Stimulated activated naive CD4-positive, alpha-beta T cell treated with Interleukin-2 at 50 U/mL for 16 hours (primary cell): ENCODE results near the gene ICE2.
"Not testable (repeated sequence)": the region's sequence is repeated elsewhere in the genome, so short reads cannot be mapped to it uniquely, and the experiment has no call there.

Experiments used
- DNase-seq: peaks from one replicate; lab custom pipeline; 2025; lab: John Stamatoyannopoulos, UW

Gene ICE2

GRCh38 chr15:60410350-60410749 is 68.6 kb downstream of the ICE2 start:
- not testable (repeated sequence) for DNase-seq

- DNase-seq: no peak
Measured at GRCh38 chr15:60408463-60408981, 70.4 kb downstream of the ICE2 start.

GRCh38 chr15:60407415-60407805 is 71.5 kb downstream of the ICE2 start:
- no peak for DNase-seq

GRCh38 chr15:60406513-60407414 is 72.2 kb downstream of the ICE2 start:
- DNase-seq: no peak

- no peak for DNase-seq
Measured at GRCh38 chr15:60405399-60405798, 73.5 kb downstream of the ICE2 start.

- not testable (repeated sequence) for DNase-seq
Measured at GRCh38 chr15:60404351-60404750, 74.6 kb downstream of the ICE2 start.

- DNase-seq: no peak
Measured at GRCh38 chr15:60400944-60401343, 78.0 kb downstream of the ICE2 start.

GRCh38 chr15:60399931-60400330 is 79.0 kb downstream of the ICE2 start:
- DNase-seq: no peak

- no peak for DNase-seq
Measured at GRCh38 chr15:60399246-60399915, 79.6 kb downstream of the ICE2 start.

- peak; percentile 83 for DNase-seq
Measured at GRCh38 chr15:60397772-60398445, 81.0 kb downstream of the ICE2 start, which contains the start of gene ANXA2. Gene ANXA2 (minus strand): TSS chr15:60397986. CDS start chr15:60386075, 11,911 bp downstream.

- DNase-seq: peak; percentile 47
Measured at GRCh38 chr15:60396958-60397771, 81.8 kb downstream of the ICE2 start.

GRCh38 chr15:60396560-60396957 is 82.4 kb downstream of the ICE2 start:
- no peak for DNase-seq

- no peak for DNase-seq
Measured at GRCh38 chr15:60396100-60396499, 82.8 kb downstream of the ICE2 start.

GRCh38 chr15:60395276-60396011 is 83.5 kb downstream of the ICE2 start:
- DNase-seq: no peak

- no peak for DNase-seq
Measured at GRCh38 chr15:60394689-60395097, 84.2 kb downstream of the ICE2 start.

- DNase-seq: no peak
Measured at GRCh38 chr15:60392986-60393790, 85.8 kb downstream of the ICE2 start.

GRCh38 chr15:60392601-60392985 is 86.3 kb downstream of the ICE2 start:
- peak; percentile 29 for DNase-seq

GRCh38 chr15:60391722-60392315 is 87.1 kb downstream of the ICE2 start:
- no peak for DNase-seq

- DNase-seq: peak; percentile 3
Measured at GRCh38 chr15:60390871-60391501, 88.0 kb downstream of the ICE2 start.
